GM12875 (cell line): ENCODE measurements around the gene TBCEL.
"Not testable (repeated sequence)": the region's sequence is repeated elsewhere in the genome, so short reads cannot be mapped to it uniquely, and the experiment has no call there.

Experiments used
- H3K4me3 ChIP-seq: one replicate; pipeline ENCODE4 v1.5.1; 2011; ENCODE audit warnings: low read depth, low read length, control low read depth
- TF ChIP-seq, protein P1 (sequence below): IDR thresholded peaks from 2 replicates; pipeline ENCODE4 v1.5.1; 2011; ENCODE audit warnings: low read depth, mild to moderate bottlenecking, control low read depth, inconsistent platforms, low read length, moderate library complexity, borderline replicate concordance; ENCODE audit not compliant: insufficient read depth

Gene TBCEL

DNA sequence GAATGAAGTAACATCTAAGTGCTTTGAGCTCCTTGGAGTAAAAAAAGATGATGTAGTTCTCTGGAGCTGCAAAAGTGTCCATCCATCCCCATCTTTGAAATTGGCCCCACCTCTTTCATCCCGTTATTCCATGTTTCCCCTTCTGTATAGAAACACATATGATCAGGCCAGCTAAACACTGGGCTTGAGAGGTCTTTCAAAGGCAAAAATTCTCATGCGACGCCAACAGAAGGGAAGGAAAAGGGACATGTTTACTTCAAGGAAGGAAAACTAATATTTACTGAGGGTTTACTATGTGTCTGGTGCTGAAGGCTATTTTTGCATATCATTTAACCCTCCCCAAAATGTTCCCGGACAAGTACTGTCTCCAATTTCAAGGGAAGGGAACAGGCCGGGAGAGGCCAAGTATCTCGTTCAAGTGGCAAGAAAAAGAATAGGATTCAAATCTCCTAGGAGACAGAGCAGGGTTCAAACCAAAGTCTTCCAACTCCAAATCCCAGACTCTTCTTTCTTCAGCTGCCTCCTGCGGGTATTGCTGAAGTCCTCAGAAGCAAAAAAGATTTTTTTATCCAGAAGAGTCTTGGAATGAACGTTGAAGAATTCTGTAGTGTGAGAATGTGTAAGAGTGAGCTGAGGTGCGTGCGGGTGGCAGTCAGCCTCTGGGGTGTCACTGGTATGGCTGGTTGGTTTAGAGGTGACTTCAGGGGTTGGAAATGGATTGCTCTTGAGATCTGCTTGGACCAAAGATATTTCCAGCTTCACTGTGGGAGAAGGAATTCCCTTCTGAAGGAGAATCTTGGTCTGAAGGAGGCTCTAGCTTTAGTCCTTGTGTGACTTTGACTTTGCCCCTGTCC, 87.2 kb downstream of the TBCEL start:
- H3K4me3 ChIP-seq: no peak overlapping the region
- TF ChIP-seq, protein P1, sequence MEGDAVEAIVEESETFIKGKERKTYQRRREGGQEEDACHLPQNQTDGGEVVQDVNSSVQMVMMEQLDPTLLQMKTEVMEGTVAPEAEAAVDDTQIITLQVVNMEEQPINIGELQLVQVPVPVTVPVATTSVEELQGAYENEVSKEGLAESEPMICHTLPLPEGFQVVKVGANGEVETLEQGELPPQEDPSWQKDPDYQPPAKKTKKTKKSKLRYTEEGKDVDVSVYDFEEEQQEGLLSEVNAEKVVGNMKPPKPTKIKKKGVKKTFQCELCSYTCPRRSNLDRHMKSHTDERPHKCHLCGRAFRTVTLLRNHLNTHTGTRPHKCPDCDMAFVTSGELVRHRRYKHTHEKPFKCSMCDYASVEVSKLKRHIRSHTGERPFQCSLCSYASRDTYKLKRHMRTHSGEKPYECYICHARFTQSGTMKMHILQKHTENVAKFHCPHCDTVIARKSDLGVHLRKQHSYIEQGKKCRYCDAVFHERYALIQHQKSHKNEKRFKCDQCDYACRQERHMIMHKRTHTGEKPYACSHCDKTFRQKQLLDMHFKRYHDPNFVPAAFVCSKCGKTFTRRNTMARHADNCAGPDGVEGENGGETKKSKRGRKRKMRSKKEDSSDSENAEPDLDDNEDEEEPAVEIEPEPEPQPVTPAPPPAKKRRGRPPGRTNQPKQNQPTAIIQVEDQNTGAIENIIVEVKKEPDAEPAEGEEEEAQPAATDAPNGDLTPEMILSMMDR: no peak

DNA sequence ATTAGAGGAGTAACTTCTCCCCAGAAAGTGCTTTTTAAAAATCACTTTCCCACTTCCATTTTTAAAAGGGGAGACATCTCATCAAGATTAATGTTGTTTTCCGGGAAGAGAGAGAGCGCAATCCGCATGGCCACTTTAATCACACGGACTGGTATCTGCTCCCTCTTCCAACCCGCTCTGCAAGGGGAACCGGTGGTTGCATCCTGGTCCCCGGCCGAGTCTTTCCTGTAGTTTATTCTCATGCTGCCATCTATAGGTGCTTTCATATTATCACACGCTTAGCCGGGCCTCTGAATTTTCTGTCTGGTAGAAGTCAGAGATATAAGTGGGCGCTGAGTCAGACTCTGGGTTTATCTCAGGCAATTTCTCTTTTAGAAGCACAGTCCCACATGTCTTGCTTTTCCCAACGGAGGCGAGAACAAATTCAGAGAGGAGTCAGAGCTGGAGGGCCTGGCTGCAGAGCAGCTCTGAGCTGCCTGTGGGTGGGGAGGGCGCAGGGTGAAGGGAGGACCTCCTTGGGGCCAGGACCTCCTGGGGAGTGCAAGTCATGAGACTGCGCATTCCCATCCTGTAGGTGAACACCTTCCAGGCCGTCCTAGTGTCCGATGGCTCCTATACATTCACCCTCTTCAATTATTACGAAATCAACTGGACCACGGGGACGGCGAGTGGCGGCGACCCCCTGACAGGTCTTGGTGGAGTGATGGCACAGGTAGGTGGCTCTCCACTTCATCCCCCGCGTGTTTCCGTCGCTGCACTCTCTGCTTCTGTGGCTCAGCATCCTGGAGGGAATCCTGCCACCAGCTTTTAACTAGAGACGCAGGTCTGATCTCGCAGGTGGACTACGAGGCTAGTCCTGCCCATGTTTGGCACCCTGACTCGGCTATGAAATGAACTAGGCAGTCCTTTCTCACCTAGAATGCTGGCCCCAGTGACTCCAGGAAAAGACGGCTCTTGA, 88.9 kb downstream of the TBCEL start:
- TF ChIP-seq, protein P1: peak; percentile 39
- no peak overlapping the region for H3K4me3 ChIP-seq

DNA sequence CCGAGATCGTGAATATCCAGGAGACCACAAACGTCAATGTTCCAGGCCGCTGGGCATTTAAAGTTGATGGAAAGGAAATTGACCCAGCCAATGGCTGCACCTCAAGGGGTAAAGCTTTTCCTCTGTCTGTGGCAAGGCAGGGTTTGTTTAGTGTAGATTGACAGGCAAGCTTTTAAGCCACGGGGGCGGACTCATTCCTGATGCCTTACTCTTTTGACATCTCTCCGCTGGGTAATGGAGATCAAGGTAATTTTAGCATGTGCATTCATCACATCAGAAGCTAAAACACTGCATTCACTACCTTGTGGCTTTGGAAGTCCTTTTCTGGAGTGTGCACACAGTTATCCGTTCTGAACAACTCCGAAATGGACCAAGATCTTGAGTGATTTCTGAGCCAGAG, 89.7 kb downstream of the TBCEL start:
- no peak overlapping the region for H3K4me3 ChIP-seq
- TF ChIP-seq, protein P1: no peak

DNA sequence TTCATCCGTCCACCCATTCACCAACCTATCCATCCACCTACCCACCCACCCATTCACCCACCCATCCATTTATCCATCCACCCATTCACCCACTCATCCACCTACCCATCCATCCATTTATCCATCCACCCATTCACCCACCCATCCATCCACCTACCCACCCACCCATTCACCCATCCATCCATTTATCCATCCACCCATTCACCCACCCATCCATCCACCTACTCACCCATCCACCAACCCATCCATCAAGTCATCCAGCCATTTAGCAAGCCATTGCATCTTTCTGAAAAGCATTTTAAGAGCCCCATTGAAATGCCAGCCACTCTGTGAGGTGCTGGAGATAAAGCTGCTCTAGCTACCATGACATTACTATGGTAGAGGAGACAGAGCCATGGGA, 91.1 kb downstream of the TBCEL start:
- H3K4me3 ChIP-seq: not testable (repeated sequence)

DNA sequence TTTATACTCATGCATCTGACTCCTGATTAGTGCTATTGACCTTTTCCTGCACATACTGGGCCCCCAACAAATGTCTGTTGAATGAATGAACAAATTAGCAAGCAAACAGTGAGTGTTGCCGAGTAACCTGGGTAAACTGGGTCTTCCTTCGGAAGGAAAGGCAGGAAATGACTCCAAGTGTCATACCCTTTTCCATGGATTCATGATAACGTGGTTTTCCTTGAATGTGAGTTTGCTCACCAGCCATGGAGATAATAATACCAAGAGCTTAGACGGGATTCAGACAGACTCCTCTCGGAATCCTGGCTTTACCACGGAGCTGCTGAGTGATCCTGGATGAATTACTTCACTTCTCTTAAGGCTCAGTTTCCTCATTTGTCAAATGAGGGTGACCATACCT, 93.9 kb downstream of the TBCEL start:
- H3K4me3 ChIP-seq: no peak overlapping the region
- TF ChIP-seq, protein P1: no peak

DNA sequence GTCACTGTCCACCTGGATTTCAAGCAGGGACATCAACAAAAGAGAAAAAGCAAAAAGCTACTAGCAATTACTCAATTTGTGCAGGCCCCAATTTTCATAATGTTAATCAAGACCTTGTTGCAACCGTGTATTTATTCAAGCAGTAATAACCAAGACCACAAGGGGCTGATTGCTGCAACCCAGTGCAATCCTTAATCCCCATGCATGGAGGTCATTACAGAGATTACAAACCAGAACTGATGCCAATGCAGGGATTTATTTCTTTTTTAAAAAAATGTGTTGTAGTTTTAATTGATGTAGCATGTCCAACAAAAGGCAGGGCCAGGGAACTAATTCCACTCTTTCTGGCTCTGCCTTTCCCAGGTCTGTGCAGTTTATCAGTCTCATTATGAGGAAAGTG, 95.5 kb downstream of the TBCEL start:
- TF ChIP-seq, protein P1: no peak
- no peak overlapping the region for H3K4me3 ChIP-seq

DNA sequence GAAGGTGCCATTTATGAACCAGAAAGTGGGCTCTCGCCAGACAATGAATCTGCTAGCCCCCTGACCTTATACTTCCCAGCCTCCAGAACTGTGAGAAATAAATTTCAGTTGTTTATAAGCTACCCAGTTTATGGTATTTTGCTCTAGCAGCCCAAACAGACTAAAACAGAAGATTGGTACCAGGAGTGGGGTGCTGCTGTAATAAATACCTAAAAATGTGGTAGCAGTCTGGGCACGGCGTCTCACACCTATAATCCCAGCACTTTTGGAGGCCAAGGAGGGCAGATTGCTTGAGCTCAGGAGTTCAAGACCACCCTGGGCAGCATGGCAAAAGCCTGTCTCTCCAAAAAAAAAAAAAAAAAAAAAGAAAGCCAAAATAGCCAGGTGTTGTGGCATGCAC, 98.4 kb downstream of the TBCEL start:
- TF ChIP-seq, protein P1: no peak
- no peak overlapping the region for H3K4me3 ChIP-seq
